ENCODE measurements around the gene HTT. TPM values are rescaled to one million over a fixed set of nuclear protein-coding genes. Genes with fewer than 3 reads are reported as not detected.

The HTT gene
- total and polyA plus RNA-seq, 2 of the 13 experiments (the other 11 are each of a cell fraction or from before 2014, with no cell fraction given): 17.5 to 19.5 TPM

DNA sequence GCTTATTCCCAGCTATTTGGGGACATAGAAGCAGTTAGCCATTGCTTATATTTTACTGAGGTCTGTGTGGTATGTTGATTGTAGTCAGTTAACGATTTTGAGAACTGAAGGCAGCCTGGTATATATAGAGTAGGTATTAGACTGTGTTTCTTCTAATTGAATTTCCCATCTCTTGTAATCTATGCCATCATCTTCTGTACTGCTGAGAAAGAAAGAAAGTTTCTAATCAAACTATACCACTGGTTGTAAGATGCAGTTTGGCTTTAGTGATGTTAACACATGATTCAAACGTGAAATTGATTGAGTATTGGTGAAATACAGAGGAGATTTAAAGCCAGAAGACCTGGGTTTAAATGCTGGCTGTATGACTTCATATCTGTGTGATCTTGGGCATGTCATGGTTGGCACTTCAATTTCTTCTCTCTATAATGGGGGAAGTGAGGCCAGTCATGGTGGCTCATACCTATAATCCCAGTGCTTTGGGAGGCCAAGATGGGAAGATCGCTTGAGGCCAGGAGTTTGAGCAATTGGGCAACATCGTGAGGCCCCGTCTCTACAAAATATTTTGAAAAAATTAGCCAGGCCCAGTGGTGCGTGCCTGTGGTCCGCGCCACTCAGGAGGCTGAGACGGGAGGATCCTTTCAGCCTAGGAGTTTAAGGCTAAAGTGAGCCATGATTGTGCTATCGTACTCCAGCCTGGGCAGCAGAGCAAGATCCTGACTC is 11.6 kb downstream of the HTT start:
- Histone ChIP-seq H3K9me3 (ENCODE audit: low read length) (no peaks in the 10 kb centered on the region), H3K9ac (ENCODE audit: insufficient read depth, low read depth, low read length) (no peak overlapping the region), H3K36me3 (replicated peaks in 1 of 2; ENCODE audit: control insufficient read depth in 1 of 2, insufficient read depth in 2 of 2, low read length in 2 of 2) (peaks cover 4 to 14% of the 10 kb centered on the region in 2 experiments; a peak in 3 of 5 replicates), H3K27me3 (ENCODE audit: control insufficient read depth in 1 of 2, insufficient read depth in 2 of 2, low read length in 2 of 2) (no peaks in the 10 kb centered on the region), H3K27ac (ENCODE audit: extremely low read length, insufficient read depth, low read length) (no peak overlapping the region), H4K20me1 (ENCODE audit: insufficient read depth, low read length) (peaks cover 3% of the 10 kb centered on the region; the same call in 1 of the 2 replicates), H3K4me1 (ENCODE audit: insufficient read depth, low read length) (peaks cover 19% of the 10 kb centered on the region), H3K79me2 (ENCODE audit: insufficient read depth, low read length) (peaks cover 37% of the 10 kb centered on the region), H2AFZ (ENCODE audit: low read length) (no peak overlapping the region), H3K4me3 (replicated peaks in 1 of 3; ENCODE audit: insufficient read depth in 1 of 3, low read depth in 2 of 3, low read length in 3 of 3) (no peak overlapping the region), H3K4me2 (ENCODE audit: low read depth, low read length) (no peak overlapping the region)
- no TSS peak for BruUV-seq (replicated peaks)
- no peak for DNase-seq (ENCODE audit: low spot score)
- in situ Hi-C loops (cut with HindIII; ENCODE audit: extremely low pct_ligation_motif_present, low pct_unique_long_range_greater_than_20kb): no loop called here
- ChIA-PET POLR2A (no interaction called here), CTCF (ENCODE audit: low intra/inter-chr PET ratio, low total read pairs) (no interaction called here)
- FAIRE-seq: no peak
- no peak for TF ChIP-seq IRF2 (CRISPR knock-in tag; IDR thresholded peaks at IDR 0.05)
- no peak for TF ChIP-seq ZNF292 (CRISPR knock-in tag; IDR thresholded peaks at IDR 0.05; ENCODE audit: borderline replicate concordance, low read depth)
- no peak for TF ChIP-seq EP300 (IDR thresholded peaks at IDR 0.05; ENCODE audit: low read depth in 2 of 2, low read length in 2 of 2)
- no peak for TF ChIP-seq EP300 (CRISPR knock-in tag; IDR thresholded peaks at IDR 0.05; ENCODE audit: borderline replicate concordance)
- WGBS (ENCODE audit: low lambda C conversion rate): 93% methylated on average over 10 of the region's 10 CpGs
- intact Hi-C loops (cut with micrococcal nuclease; ENCODE audit: unreplicated experiment): no loop called here
- no peak for ATAC-seq

- no peak overlapping the region for H3K4me3 ChIP-seq (replicated peaks in 1 of 3; ENCODE audit: insufficient read depth in 1 of 3, low read depth in 2 of 3, low read length in 3 of 3)
- ChIA-PET POLR2A (no interaction called here), CTCF (ENCODE audit: low intra/inter-chr PET ratio, low total read pairs) (no interaction called here)
- H3K9me3 ChIP-seq (ENCODE audit: low read length): no peaks in the 10 kb centered on the region
- WGBS (ENCODE audit: low lambda C conversion rate): 87% methylated on average over 4 of the region's 4 CpGs
- no peak overlapping the region for H3K9ac ChIP-seq (ENCODE audit: insufficient read depth, low read depth, low read length)
- no peaks in the 10 kb centered on the region for H3K27me3 ChIP-seq (ENCODE audit: control insufficient read depth in 1 of 2, insufficient read depth in 2 of 2, low read length in 2 of 2)
- no TSS peak for BruUV-seq (replicated peaks)
- no peak overlapping the region for H3K27ac ChIP-seq (ENCODE audit: extremely low read length, insufficient read depth, low read length)
- peaks cover 28% of the 10 kb centered on the region for H3K79me2 ChIP-seq (ENCODE audit: insufficient read depth, low read length)
- FAIRE-seq (no peak), ATAC-seq (no peak), DNase-seq (ENCODE audit: low spot score) (no peak)
- H2AFZ ChIP-seq (ENCODE audit: low read length): no peak overlapping the region
- H4K20me1 ChIP-seq (ENCODE audit: insufficient read depth, low read length): peaks cover 3% of the 10 kb centered on the region; the same call in 1 of the 2 replicates
- peaks cover 4 to 18% of the 10 kb centered on the region in 2 experiments; a peak in 4 of 5 replicates for H3K36me3 ChIP-seq (replicated peaks in 1 of 2; ENCODE audit: control insufficient read depth in 1 of 2, insufficient read depth in 2 of 2, low read length in 2 of 2)
- in situ Hi-C loops (cut with HindIII; ENCODE audit: extremely low pct_ligation_motif_present, low pct_unique_long_range_greater_than_20kb) (no loop called here), intact Hi-C loops (cut with micrococcal nuclease; ENCODE audit: unreplicated experiment) (no loop called here)
- no peak overlapping the region for H3K4me2 ChIP-seq (ENCODE audit: low read depth, low read length)
- H3K4me1 ChIP-seq (ENCODE audit: insufficient read depth, low read length): peaks cover 23% of the 10 kb centered on the region
- TF ChIP-seq TGIF2 (CRISPR knock-in tag; IDR thresholded peaks at IDR 0.05): no peak
- no peak for TF ChIP-seq NFE2L1 (CRISPR knock-in tag; IDR thresholded peaks at IDR 0.05; ENCODE audit: borderline replicate concordance)
- TF ChIP-seq ZNF746 (CRISPR knock-in tag; IDR thresholded peaks at IDR 0.05): no peak
- TF ChIP-seq RNF219 (CRISPR knock-in tag; IDR thresholded peaks at IDR 0.05): no peak
- no peak for TF ChIP-seq SOX13 (IDR thresholded peaks at IDR 0.05)
- no peak for TF ChIP-seq SOX13 (CRISPR knock-in tag; conservative IDR thresholded peaks at IDR 0.05 in 1 of 2, IDR thresholded peaks at IDR 0.05 in 1 of 2)
These were observed 12.8 kb downstream of the HTT start for GRCh38 chr4:3087115-3087797.

Data from HepG2 (cell line).